GM12875 (cell line): ENCODE results near the gene HPS1.

Source experiments
- H3K4me3 ChIP-seq: one replicate; pipeline ENCODE4 v1.5.1; 2011; ENCODE audit warnings: low read depth, low read length, control low read depth
- CTCF ChIP-seq: IDR thresholded peaks from 2 replicates; pipeline ENCODE4 v1.5.1; 2011; ENCODE audit warnings: low read depth, mild to moderate bottlenecking, control low read depth, inconsistent platforms, low read length, moderate library complexity, borderline replicate concordance; ENCODE audit not compliant: insufficient read depth

The HPS1 gene

GRCh38 chr10:98433371-98433770 is 13.4 kb downstream of the HPS1 start:
- TF ChIP-seq CTCF: no peak

DNA sequence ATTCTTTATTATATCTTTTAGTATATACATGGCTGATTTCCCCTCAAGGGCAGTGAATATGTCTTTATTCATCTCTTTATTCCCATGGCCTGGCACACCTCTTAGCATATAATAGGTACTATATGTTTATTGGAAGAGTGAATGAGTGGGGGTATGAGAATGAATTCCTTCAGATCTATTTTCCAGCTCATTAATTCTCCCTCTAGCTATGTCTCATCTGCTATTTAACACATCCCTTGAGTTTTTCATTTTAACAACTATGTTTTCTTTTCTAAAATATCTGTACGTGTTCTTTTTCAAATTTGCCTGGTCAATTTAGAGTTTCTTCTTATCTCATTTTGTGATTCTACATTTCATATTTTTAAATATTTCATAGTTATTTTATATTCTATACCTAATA is 14.4 kb downstream of the HPS1 start:
- no peak overlapping the region for H3K4me3 ChIP-seq
- TF ChIP-seq CTCF: no peak

More at GRCh38 chr10:98433371-98433770, 13.4 kb downstream of the HPS1 start:
- no peak overlapping the region for H3K4me3 ChIP-seq

- no peak overlapping the region for H3K4me3 ChIP-seq
- TF ChIP-seq CTCF: no peak
Observed at GRCh38 chr10:98431016-98431415, 15.7 kb downstream of the HPS1 start.

- no peak for TF ChIP-seq CTCF
- H3K4me3 ChIP-seq: no peak overlapping the region
Observed at GRCh38 chr10:98430427-98430826, 16.3 kb downstream of the HPS1 start.

GRCh38 chr10:98429320-98430072 is 17.2 kb downstream of the HPS1 start:
- H3K4me3 ChIP-seq: no peak overlapping the region
- TF ChIP-seq CTCF: no peak

GRCh38 chr10:98427011-98427515 is 19.7 kb downstream of the HPS1 start:
- TF ChIP-seq CTCF: no peak
- no peak overlapping the region for H3K4me3 ChIP-seq

GRCh38 chr10:98425511-98426352 is 21.0 kb downstream of the HPS1 start:
- TF ChIP-seq CTCF: peak; percentile 90
- no peak overlapping the region for H3K4me3 ChIP-seq
